Astrocyte (in vitro differentiated cells and primary cell): ENCODE measurements around the gene RFTN1.

ENCODE experiments used
- CTCF ChIP-seq: IDR thresholded peaks from 2 replicates; pipeline ENCODE4 v1.5.1; 2011; ENCODE audit warnings: low read depth, mild to moderate bottlenecking, inconsistent platforms, low read length, moderate library complexity; ENCODE audit not compliant: insufficient read depth
- EZH2 ChIP-seq: IDR thresholded peaks from 2 replicates; pipeline ENCODE4 v1.6.1; 2012; ENCODE audit warnings: mild to moderate bottlenecking, low read length, inconsistent platforms; ENCODE audit not compliant: insufficient read depth

- TF ChIP-seq CTCF (no peak), EZH2 (no peak)
Measured at GRCh38 chr3:16307832-16308531, 205.5 kb downstream of the RFTN1 start.
